Stimulated activated CD8-positive, alpha-beta memory T cell treated with anti-CD3 and anti-CD28 coated beads, Interleukin-4, amount 100 ng/mL, for 24 hours (primary cell): ENCODE measurements around the gene ZNF362.
"Not testable (repeated sequence)": the region's sequence is repeated elsewhere in the genome, so short reads cannot be mapped to it uniquely, and the experiment has no call there.

ENCODE experiments used
- DNase-seq: peaks from one replicate; pipeline ENCODE4 v3.0.0-alpha.2; 2020; ENCODE audit warnings: low read depth

ZNF362 gene

DNA sequence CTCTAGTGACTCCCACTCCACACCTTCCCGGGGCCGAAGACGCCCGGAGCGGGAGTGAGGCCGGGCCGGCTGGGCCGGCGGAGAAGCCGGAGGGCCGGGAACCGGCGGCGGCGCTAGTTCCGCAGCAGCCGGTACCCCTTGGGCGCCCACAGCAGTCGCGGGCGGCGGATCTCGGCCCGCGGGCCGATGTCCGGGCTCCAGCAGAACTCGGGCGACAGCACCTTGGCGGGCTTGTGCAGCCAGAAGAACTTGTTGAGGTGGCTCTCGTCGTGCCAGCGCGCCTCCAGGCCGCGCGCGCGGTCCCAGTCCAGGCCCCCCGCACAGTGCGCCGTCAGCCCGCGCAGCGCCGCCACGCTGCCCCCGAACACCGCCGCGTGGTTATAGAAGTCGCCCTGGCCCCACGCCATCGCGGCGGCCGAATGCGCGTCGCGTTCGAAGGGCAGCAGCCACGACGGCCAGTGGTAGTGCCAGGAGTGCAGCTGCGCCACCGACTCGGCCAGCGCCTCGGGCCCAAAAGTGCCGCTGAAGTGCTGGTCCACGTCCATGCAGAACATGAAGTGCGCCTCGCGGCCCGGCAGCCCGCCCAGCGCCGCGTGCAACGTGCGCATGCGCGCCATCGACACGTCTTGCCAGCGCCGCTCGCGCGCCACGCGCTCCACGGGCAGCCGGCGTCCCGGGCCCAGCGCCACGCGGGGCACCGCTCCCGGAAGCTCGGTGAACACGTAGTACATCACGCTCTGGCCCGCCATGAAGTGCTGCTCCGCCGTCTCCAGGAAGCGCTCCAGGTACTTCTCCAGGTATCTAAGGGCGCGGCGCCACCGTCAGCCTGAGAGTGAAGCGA, 50.6 kb downstream of the ZNF362 start:
- no peak for DNase-seq

- DNase-seq: no peak
Observed at GRCh38 chr1:33307494-33307864, 51.2 kb downstream of the ZNF362 start.

DNA sequence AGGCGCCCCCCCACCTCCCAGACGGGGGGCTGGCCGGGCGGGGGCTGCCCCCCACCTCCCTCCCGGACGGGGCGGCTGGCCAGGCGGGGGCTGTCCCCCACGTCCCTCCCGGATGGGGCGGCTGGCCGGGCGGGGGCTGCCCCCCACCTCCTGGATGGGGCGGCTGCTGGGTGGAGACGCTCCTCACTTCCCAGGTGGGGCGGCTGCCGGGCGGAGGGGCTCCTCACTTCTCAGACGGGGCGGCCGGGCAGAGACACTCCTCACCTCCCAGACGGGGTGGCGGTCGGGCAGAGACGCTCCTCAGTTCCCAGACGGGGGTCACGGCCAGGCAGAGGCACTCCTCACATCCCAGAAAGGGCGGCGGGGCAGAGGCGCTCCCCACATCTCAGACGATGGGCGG, 53.1 kb downstream of the ZNF362 start:
- not testable (repeated sequence) for DNase-seq

- DNase-seq: no peak
Observed at GRCh38 chr1:33310702-33311101, 54.4 kb downstream of the ZNF362 start.

DNA sequence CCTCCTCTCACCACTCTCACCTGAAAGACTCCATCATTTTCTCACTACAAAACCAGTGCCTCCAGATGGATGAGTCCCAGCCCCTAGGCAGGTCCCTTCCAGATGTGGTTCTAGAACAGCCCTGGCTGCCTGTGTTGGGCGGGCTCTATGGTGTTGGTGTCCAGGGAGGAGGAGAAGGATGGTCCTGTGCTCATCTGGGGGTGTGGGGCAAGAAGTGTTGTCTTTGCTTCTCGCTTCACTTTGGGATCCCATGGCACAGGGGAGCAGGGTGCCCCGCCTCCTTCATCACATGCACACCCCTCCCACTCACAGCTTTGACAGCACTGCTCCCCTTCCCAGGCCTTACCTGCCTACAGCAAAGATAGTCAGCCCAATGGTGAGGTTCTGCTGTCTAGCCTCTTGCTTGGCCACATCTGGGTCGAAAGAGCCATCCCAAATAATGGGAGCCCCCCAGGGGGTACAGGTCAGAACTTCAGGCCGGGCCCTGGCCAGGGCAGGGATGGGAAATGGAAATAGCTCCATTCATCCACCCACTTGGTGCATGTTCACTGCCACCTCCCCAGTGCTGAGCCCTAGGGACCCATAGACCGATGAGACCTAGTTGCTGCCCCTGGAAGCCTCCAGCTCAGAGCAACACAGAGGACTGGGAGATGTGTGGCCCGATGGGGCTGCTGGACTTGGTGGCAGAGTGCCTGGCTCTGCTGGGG, 55.6 kb downstream of the ZNF362 start:
- no peak for DNase-seq

GRCh38 chr1:33312413-33312749, 56.1 kb downstream of the ZNF362 start:
- no peak for DNase-seq

- no peak for DNase-seq
Observed at GRCh38 chr1:33314416-33314815, 58.1 kb downstream of the ZNF362 start.

DNA sequence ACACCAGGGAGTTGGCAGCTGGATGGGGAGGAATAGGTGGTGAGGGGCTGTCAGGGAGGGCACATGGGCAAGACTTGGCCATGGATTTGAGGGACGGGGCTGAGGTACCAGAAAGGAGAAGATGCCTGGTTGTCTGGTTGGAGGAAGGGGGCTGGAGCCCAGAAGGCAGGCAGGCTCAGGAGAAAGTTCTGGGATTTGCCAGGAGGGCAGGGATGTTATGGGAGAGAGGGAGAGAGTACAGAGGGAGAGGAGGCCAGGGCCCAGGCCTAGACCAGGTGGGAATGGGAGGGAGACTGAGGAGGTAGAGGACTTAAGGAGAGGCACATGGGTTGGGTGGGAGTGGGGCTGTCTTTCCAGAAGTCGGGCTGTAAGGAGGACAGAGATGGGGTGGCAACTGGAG, 60.3 kb downstream of the ZNF362 start:
- DNase-seq: no peak

DNA sequence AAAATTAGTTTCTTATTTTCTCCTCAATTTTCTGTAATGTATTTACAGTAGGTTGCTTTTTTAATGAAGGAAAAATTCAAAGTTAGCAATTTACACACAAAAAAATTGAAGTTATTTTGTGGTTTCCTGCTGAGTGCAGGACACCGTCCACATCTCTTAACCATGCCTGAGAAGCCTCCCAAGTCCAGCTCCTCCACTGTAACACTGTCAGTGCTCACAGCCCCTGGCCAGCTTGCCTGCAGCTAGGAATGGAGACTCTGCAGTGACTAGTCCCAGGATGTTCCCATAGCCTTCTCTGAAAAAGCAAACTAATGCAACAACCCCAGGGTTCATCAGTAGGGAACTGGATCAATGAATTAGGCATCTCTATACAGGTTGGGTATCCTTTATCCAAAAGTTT, 61.1 kb downstream of the ZNF362 start:
- DNase-seq: no peak

- DNase-seq: no peak
Observed at GRCh38 chr1:33317946-33318345, 61.7 kb downstream of the ZNF362 start.

GRCh38 chr1:33319186-33319948, 63.1 kb downstream of the ZNF362 start:
- DNase-seq: no peak

GRCh38 chr1:33319949-33320618, 63.8 kb downstream of the ZNF362 start:
- DNase-seq: no peak

GRCh38 chr1:33320619-33321165, 64.4 kb downstream of the ZNF362 start, which contains the start of gene A3GALT2:
TSS of gene A3GALT2 (minus strand) at chr1:33321098. CDS start at chr1:33321098, 0 bp downstream.
- no peak for DNase-seq

DNA sequence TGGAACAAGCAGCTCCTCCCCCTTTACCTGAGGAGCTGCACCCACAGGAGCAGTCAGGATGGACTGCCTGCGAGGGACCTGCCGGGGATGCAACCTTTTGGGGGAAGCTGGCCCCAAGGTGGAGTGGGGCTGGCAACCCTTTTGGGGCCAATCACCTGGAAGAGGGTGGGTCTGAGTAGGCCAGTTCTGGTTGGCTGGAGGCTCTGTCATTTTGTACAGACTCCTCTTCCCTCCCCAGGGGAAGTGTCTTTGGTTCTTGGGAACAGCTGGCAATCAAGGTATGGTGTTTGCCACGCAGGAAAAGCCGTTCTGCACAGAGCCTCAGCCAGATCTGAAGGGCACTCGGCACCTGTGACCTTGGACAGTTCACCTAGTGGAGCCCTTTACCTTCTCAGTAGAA, 64.9 kb downstream of the ZNF362 start:
- no peak for DNase-seq

GRCh38 chr1:33322109-33322508, 65.8 kb downstream of the ZNF362 start:
- no peak for DNase-seq

- no peak for DNase-seq
Observed at GRCh38 chr1:33322870-33323585, 66.7 kb downstream of the ZNF362 start.

GRCh38 chr1:33323663-33324477, 67.6 kb downstream of the ZNF362 start:
- no peak for DNase-seq

- DNase-seq: no peak
Observed at GRCh38 chr1:33324677-33325575, 68.6 kb downstream of the ZNF362 start.

- DNase-seq: no peak
Observed at GRCh38 chr1:33326785-33327184, 70.5 kb downstream of the ZNF362 start.
